GM23338 (cell line): ENCODE measurements around the gene TMEM140. TPM values are rescaled to one million over a fixed set of nuclear protein-coding genes. Genes with fewer than 3 reads are reported as not detected.

Source experiments
- ATAC-seq: fragments of 200-7000 bp; cut with Tn5 transposase; 3 replicates; pipeline ENCODE4 v1.9.1; 2020
- DNase-seq: peaks from one replicate; pipeline ENCODE4 v3.0.0-alpha.2; 2015; ENCODE audit warnings: low spot score
- H2AFZ ChIP-seq: fragments of 200-600 bp; sonication (generic); 2 replicates; pipeline ENCODE4 v1.8.0; 2016; ENCODE audit warnings: antibody characterized with exemption, mild to moderate bottlenecking, moderate library complexity
- H3F3A ChIP-seq: fragments of 200-600 bp; sonication (generic); replicated peaks from 2 replicates; pipeline ENCODE4 v1.8.0; 2017; ENCODE audit warnings: antibody characterized with exemption, mixed run types, low read depth
- H3K27ac ChIP-seq: fragments of 200-600 bp; sonication (generic); 2 replicates; pipeline ENCODE4 v1.6.1; 2016; ENCODE audit warnings: low read depth
- H3K27me3 ChIP-seq: fragments of 200-600 bp; sonication (generic); 2 replicates; pipeline ENCODE4 v1.8.0; 2016; ENCODE audit warnings: mild to moderate bottlenecking, mixed run types, moderate library complexity; ENCODE audit not compliant: insufficient read depth
- H3K36me3 ChIP-seq: fragments of 200-600 bp; sonication (generic); 2 replicates; pipeline ENCODE4 v1.8.0; 2016; ENCODE audit warnings: mild to moderate bottlenecking; ENCODE audit not compliant: insufficient read depth
- H3K4me1 ChIP-seq: fragments of 200-600 bp; sonication (generic); 2 replicates; pipeline ENCODE4 v1.8.0; 2016; ENCODE audit warnings: mild to moderate bottlenecking, moderate library complexity; ENCODE audit not compliant: insufficient read depth
- H3K4me2 ChIP-seq: fragments of 200-600 bp; sonication (generic); 2 replicates; pipeline ENCODE4 v1.7.1; 2017; ENCODE audit warnings: mixed run types
- H3K4me3 ChIP-seq: fragments of 200-600 bp; sonication (generic); 2 replicates; pipeline ENCODE4 v1.6.1; 2016; ENCODE audit warnings: mixed run types
- H3K79me2 ChIP-seq: fragments of 200-600 bp; sonication (generic); replicated peaks from 2 replicates; pipeline ENCODE4 v1.8.0; 2017; ENCODE audit warnings: mild to moderate bottlenecking; ENCODE audit not compliant: insufficient read depth
- H3K9me2 ChIP-seq: fragments of 200-600 bp; sonication (generic); 2 replicates; pipeline ENCODE4 v1.8.0; 2017; ENCODE audit not compliant: insufficient read depth
- H4K20me1 ChIP-seq: fragments of 200-600 bp; sonication (generic); replicated peaks from 2 replicates; pipeline ENCODE4 v1.8.0; 2017; ENCODE audit warnings: mild to moderate bottlenecking; ENCODE audit not compliant: insufficient read depth
- H3K27ac Mint-ChIP-seq: 2 replicates; pipeline ENCODE4 v1.8.0; 2020; ENCODE audit warnings: inconsistent platforms, mild to moderate bottlenecking, moderate library complexity, mixed read lengths
- H3K27me3 Mint-ChIP-seq: 3 replicates; pipeline ENCODE4 v1.8.0; 2022; ENCODE audit warnings: low read depth, mild to moderate bottlenecking, moderate library complexity, mixed read lengths, inconsistent platforms; ENCODE audit not compliant: insufficient read depth, poor library complexity
- H3K36me3 Mint-ChIP-seq: 3 replicates; pipeline ENCODE4 v1.8.0; 2021; ENCODE audit warnings: low read depth, mild to moderate bottlenecking, inconsistent platforms, moderate library complexity, mixed read lengths
- H3K4me1 Mint-ChIP-seq: 3 replicates; pipeline ENCODE4 v1.8.0; 2020; ENCODE audit warnings: mild to moderate bottlenecking, inconsistent platforms, mixed read lengths
- H3K4me3 Mint-ChIP-seq: 3 replicates; pipeline ENCODE4 v1.8.0; 2021; ENCODE audit warnings: moderate library complexity, mild to moderate bottlenecking, inconsistent platforms, mixed read lengths
- H3K9me3 Mint-ChIP-seq: 3 replicates; pipeline ENCODE4 v1.8.0; 2020; ENCODE audit warnings: moderate library complexity, mild to moderate bottlenecking, inconsistent platforms, mixed read lengths
- CTCF ChIP-seq, 2 experiments: fragments of 200-600 bp in 1 of 2; sonication (generic) in 1 of 2; conservative IDR thresholded peaks; 2 replicates each; pipeline versions ENCODE4 v1.5.1 to v1.6.1; 2016 to 2017; ENCODE audit warnings: antibody characterized with exemption in 2 of 2, low read depth in 2 of 2, mild to moderate bottlenecking in 2 of 2, moderate library complexity in 1 of 2
- EZH2 ChIP-seq: fragments of 200-600 bp; sonication (generic); IDR thresholded peaks from one replicate; pipeline ENCODE4 v1.8.0; 2017; ENCODE audit warnings: antibody characterized with exemption, mild to moderate bottlenecking, low read depth; ENCODE audit not compliant: unreplicated experiment
- EZH2phosphoT487 ChIP-seq: fragments of 200-600 bp; sonication (generic); IDR thresholded peaks from one replicate; pipeline ENCODE4 v1.8.1; 2018; ENCODE audit warnings: antibody characterized with exemption; ENCODE audit not compliant: unreplicated experiment
- JUNB ChIP-seq: IDR thresholded peaks from one replicate; pipeline ENCODE4 v1.6.1; 2016; ENCODE audit warnings: antibody characterized with exemption; ENCODE audit not compliant: unreplicated experiment
- NANOG ChIP-seq: IDR thresholded peaks from 2 replicates; pipeline ENCODE4 v1.6.1; 2016; ENCODE audit warnings: antibody characterized with exemption, borderline replicate concordance
- POLR2AphosphoS5 ChIP-seq: IDR thresholded peaks from 2 replicates; pipeline ENCODE4 v1.6.1; 2016; ENCODE audit warnings: antibody characterized with exemption, low read depth
- STAT1 ChIP-seq: IDR thresholded peaks from one replicate; pipeline ENCODE4 v1.6.1; 2016; ENCODE audit warnings: antibody characterized with exemption; ENCODE audit not compliant: unreplicated experiment
- ZNF114 ChIP-seq: fragments of 250-450 bp; sonication (Bioruptor Pico); IDR thresholded peaks from 2 replicates; pipeline ENCODE4 v1.5.0; 2020; ENCODE audit warnings: mild to moderate bottlenecking, moderate library complexity
- ZNF331 ChIP-seq: fragments of 250-450 bp; sonication (Bioruptor Pico); IDR thresholded peaks from 2 replicates; pipeline ENCODE4 v1.5.0; 2020; ENCODE audit warnings: low read depth, mild to moderate bottlenecking, moderate library complexity
- polyA plus RNA-seq: library from polyadenylated mRNA; unstranded; fragments of >200 nt; fragmentation: Nextera tagmentation; extraction: Ambion mirVana; gene quantifications from 2 replicates; pipeline ENCODE4 v1.2.1, GENCODE V29; 2016
- total RNA-seq: library from RNA; depleted of rRNA; stranded (reverse); fragments of >200 nt; shearing (Covaris generic); gene quantifications from 2 replicates; pipeline ENCODE4 v1.2.3, GENCODE V29; 2014
- TF ChIP-seq, protein P1 (sequence below): IDR thresholded peaks from 2 replicates; pipeline ENCODE4 v1.6.1; 2016; ENCODE audit warnings: antibody characterized with exemption

TMEM140 gene
- total and polyA plus RNA-seq, 2 experiments from 2014 or later, result 2.7 TPM; not detected in 1

- TF ChIP-seq STAT1 (no peak), EZH2phosphoT487 (no peak), EZH2 (no peak), ZNF114 (CRISPR knock-in tag) (no peak), ZNF331 (CRISPR knock-in tag) (no peak), POLR2AphosphoS5 (no peak), CTCF (conservative IDR thresholded peaks at IDR 0.05; ENCODE audit: low read depth in 2 of 2) (no peak), NANOG (no peak)
- TF ChIP-seq, protein P1, sequence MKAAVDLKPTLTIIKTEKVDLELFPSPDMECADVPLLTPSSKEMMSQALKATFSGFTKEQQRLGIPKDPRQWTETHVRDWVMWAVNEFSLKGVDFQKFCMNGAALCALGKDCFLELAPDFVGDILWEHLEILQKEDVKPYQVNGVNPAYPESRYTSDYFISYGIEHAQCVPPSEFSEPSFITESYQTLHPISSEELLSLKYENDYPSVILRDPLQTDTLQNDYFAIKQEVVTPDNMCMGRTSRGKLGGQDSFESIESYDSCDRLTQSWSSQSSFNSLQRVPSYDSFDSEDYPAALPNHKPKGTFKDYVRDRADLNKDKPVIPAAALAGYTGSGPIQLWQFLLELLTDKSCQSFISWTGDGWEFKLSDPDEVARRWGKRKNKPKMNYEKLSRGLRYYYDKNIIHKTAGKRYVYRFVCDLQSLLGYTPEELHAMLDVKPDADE, result no peak
Measured at GRCh38 chr7:135180122-135180521, 32.2 kb downstream of the TMEM140 start (continued).

- peaks cover 19% of the 10 kb centered on the region for H3K36me3 ChIP-seq
- peaks cover 33% of the 10 kb centered on the region for H3K9me3 Mint-ChIP-seq
Measured at GRCh38 chr7:135181261-135181928, 33.5 kb downstream of the TMEM140 start.

More at GRCh38 chr7:135181261-135181928, 33.5 kb downstream of the TMEM140 start:
- Mint-ChIP-seq H3K36me3 (peaks cover 65% of the 10 kb centered on the region), H3K4me1 (peaks cover 19% of the 10 kb centered on the region), H3K27me3 (peaks cover 6% of the 10 kb centered on the region), H3K27ac (no peak overlapping the region), H3K4me3 (no peak overlapping the region)
- TF ChIP-seq EZH2, result no peak
- TF ChIP-seq ZNF114 (CRISPR knock-in tag), result no peak
- no peak for TF ChIP-seq JUNB
- TF ChIP-seq STAT1, result no peak
- no peak overlapping the region for H3K27ac ChIP-seq
- no peaks in the 10 kb centered on the region for H3K9me2 ChIP-seq
- no peak overlapping the region for H3K4me3 ChIP-seq
- no peak for ATAC-seq
- no peaks in the 10 kb centered on the region for H3F3A ChIP-seq
- H3K4me2 ChIP-seq, result no peak overlapping the region
- no peaks in the 10 kb centered on the region for H3K79me2 ChIP-seq
- no peak for DNase-seq
- no peaks in the 10 kb centered on the region for H4K20me1 ChIP-seq
- H2AFZ ChIP-seq, result no peak overlapping the region
- no peaks in the 10 kb centered on the region for H3K27me3 ChIP-seq
- peaks cover 15% of the 10 kb centered on the region; the same call in 1 of the 2 replicates for H3K4me1 ChIP-seq
